ENCODE results near the gene EPG5.

GRCh38 chr18:45845410-45845809 is 121.7 kb downstream of the EPG5 start:
- TF ChIP-seq KDM1A (IDR thresholded peaks at IDR 0.05; ENCODE audit: borderline replicate concordance) (no peak), JUNB (IDR thresholded peaks at IDR 0.05) (no peak), ZBTB40 (IDR thresholded peaks at IDR 0.05; ENCODE audit: borderline replicate concordance) (no peak), POLR2A (IDR thresholded peaks at IDR 0.05; ENCODE audit: low read depth, low read length) (no peak), BCL11A (IDR thresholded peaks at IDR 0.05; ENCODE audit: low read depth, low read length) (no peak)
